GM19328 (cell line): ENCODE measurements around the gene TMPRSS7.

ENCODE experiments used
- ATAC-seq: cut with Tn5 transposase; IDR thresholded peaks from one replicate; pipeline ENCODE4 v1.9.1; 2021; ENCODE audit warnings: mild to moderate bottlenecking, moderate library complexity; ENCODE audit not compliant: unreplicated experiment

TMPRSS7 gene

DNA sequence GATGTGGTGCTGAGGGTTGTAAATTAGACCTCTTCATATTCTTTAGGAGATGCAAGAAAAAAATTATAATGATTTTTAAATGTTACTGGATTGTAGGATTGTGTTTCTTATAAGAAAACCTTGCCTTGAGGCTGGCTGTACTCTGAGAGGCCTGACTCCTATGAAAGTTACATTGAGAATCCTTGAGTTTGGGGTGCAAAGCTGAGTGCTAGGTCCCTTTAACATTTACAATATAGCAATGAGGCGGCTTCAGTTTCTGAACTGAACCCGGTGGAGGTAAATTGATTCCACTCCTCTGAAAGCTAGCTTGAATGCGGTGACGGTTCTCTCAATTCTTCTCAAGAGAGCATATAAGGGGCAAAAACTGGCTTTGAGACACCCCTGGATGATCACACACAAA lies at the start of gene TMPRSS7:
Gene TMPRSS7 (plus strand): TSS at position 301 of the 400 bp plus-strand sequence. CDS start 110 bp downstream, outside the sequence.
- no peak for ATAC-seq

DNA sequence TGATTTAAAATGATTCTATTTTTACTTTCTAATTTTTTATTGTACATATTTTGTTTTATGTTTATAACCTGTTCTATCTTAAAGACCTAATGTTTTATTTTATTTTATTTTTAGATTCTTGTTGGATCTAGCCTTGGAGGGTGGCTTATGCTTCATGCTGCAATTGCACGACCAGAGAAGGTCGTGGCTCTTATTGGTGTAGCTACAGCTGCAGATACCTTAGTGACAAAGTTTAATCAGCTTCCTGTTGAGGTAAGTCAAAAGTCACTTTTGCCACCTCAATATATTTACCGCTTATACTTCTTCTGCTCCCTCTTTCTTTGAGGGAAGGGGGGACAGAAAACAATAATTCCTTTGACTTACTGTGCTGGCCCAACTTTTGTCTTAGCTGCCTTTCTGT lies 47.7 kb upstream of the TMPRSS7 start:
- no peak for ATAC-seq

GRCh38 chr3:111989061-111989678 lies 45.4 kb upstream of the TMPRSS7 start:
- ATAC-seq = peak; percentile 87

DNA sequence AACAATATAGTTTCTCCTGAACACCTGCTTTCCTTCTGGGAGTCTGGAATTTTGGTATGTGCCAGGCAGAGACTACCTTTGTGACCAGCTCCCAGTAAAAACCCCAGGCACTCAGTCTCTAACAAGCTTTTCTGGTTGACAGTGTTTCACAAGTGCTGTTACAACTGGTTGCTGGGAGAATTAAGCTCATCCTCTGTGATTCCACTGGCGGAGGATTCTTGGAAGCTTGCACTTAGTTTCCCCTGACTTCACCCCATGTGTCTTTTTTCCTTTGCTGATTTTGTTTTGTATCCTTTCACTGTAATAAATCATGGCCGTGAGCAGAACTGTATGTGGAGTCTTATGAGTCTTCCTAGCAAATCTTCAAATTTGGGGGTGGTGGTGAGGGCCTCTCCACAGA lies 41.5 kb upstream of the TMPRSS7 start:
- ATAC-seq = no peak

DNA sequence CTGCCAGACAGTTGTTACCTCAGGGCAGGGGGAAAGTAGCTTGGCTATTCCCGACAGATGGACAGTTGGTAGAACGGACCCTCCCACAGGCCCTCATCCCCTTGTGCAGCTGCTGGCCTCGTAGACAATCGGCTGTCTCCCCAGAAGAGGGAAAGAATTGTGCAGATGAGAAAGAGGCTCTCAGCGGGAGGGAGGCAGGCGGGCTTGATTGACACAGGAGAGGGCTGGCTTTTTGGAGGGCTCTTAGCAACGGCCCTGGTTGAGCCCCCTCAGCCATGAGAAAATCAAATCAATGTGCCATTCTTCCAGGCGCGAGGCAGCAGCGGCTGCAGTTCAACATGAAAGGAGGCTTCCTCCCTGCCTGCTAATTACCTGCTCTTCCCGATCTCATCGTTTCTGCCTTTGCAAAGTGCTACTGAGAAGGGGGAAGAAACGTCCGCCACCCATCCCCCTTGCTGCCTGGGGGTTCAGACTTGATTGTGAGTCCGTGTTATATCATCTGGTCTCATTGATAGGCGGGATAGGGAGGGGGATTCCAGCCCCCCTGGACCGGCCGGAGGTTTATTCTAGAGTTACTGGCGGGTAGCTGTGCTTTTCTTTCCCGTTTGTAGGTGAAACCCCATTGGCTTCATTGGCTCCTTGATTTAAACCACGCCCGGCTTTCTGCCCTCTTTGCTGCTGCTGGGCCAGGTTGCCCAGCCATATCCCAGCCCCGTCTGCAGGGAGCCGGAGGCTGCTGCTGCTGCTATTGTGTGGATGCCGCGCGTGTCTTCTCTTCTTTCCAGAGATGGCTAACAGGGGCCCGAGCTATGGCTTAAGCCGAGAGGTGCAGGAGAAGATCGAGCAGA lies 35.7 kb upstream of the TMPRSS7 start, which contains the start of gene TAGLN3:
Gene TAGLN3 (plus strand): TSS at position 287 of the 848 bp plus-strand sequence. CDS start 501 bp downstream, at position 788.
- no peak for ATAC-seq

- ATAC-seq = no peak
Measured at GRCh38 chr3:111999484-112000324, 34.8 kb upstream of the TMPRSS7 start.

DNA sequence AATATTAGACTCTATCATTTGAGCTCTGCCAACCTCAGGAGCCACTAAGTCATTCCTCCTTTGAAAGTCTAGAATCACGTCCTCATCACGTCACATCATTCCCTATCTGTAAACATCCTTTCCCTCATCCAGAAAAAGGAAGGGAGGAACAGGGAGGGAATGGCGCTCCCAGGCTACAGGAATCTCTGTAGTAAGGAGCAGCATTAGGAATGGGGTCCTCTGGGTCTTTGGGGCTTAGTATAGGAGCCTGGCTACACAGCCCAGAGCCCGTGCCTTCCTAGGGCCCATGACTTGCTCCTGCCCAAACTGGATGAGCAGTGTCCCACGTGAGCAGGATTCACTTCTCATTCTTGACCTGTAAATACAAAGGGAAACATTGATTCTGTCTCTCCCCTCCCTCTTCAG lies 34.2 kb upstream of the TMPRSS7 start:
- ATAC-seq = no peak

DNA sequence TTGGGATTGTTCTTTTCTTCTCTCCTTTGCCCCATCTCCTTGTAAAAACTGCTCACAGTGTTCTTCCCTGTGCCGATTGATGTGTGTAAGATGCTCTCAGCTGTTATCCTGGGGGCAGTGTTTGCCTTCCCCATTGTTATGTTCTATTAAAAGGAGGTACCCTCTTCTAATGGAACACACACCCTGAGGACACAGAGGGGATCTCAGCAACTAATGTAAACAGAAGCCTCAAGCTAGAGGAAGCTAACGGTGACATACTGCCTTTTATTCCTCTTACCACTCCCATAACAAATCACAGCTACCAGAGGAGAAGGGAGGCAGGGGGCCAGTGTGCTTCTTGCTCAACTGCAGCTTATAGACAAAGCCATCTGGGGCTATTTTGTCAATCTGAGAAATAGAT lies 33.6 kb upstream of the TMPRSS7 start:
- ATAC-seq = no peak

GRCh38 chr3:112001526-112001925 lies 33.0 kb upstream of the TMPRSS7 start:
- no peak for ATAC-seq

- no peak for ATAC-seq
Measured at GRCh38 chr3:112002096-112002971, 32.2 kb upstream of the TMPRSS7 start.

DNA sequence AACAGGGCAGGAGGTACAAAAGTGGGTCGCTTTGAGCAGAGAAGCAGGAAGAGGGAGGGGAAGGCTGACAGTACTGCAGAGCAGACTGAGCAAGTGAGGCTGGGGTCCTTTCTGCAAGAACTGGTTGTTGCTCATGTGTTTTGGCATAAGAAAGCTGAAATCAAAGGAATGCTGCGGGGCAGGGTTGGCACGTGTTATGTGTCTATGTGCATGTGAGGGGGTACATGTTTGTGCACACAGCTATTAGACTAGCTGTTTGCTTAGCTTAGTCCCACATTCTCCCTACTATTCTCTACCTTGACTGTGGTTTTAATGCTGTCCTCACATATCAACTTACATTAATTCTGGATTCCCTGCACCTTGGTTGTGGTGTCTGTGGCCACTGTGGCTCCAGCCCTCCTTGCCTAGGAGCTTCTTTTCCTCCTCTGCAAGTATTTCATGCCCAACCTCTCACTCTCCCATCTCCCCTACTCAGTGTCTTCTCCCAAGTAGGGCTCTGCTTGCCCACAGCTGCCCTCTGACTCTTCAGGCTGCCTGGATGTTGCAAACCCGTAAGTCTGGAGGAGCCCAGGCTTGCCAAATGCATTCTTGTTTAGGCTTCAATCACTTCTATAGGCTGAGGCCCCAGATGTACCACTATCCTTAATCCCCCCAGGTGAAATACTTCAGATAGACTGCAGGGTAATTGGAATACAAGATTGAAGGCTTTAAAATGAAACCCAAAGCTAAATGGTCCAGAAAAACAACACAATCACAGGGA lies 31.0 kb upstream of the TMPRSS7 start:
- ATAC-seq = no peak

GRCh38 chr3:112004187-112004586 lies 30.3 kb upstream of the TMPRSS7 start:
- no peak for ATAC-seq

- no peak for ATAC-seq
Measured at GRCh38 chr3:112004669-112005068, 29.9 kb upstream of the TMPRSS7 start.

- ATAC-seq = no peak
Measured at GRCh38 chr3:112005091-112005672, 29.4 kb upstream of the TMPRSS7 start.

- ATAC-seq = no peak
Measured at GRCh38 chr3:112007633-112008032, 26.9 kb upstream of the TMPRSS7 start.

DNA sequence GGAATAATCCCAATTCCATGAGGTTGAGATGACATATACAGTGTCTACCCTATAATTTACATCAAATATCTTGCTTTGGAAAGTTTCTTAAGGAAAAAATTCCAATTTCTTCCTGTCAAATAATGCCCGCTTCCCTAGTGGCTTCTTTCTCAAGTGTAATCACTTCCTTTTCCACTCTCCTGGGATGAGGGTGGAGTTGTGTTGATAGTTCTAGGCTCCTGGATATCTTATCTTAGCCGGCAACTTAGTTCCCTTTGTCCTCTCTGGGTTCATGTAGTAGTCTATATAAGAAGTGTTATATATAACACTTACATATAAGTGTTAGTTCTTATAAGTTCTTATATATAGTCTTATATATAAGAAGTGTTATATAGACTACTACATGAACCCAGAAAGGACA lies 24.9 kb upstream of the TMPRSS7 start:
- no peak for ATAC-seq

GRCh38 chr3:112010636-112011035 lies 23.9 kb upstream of the TMPRSS7 start:
- no peak for ATAC-seq

GRCh38 chr3:112011376-112011940 lies 23.1 kb upstream of the TMPRSS7 start:
- ATAC-seq = no peak
